ENCODE data around the gene REEP5.
A peak's percentile ranks its signal among the peaks of the same experiment; 100 is the strongest.
"Not testable (repeated sequence)": the region's sequence is repeated elsewhere in the genome, so short reads cannot be mapped to it uniquely, and the experiment has no call there.

The REEP5 gene

DNA sequence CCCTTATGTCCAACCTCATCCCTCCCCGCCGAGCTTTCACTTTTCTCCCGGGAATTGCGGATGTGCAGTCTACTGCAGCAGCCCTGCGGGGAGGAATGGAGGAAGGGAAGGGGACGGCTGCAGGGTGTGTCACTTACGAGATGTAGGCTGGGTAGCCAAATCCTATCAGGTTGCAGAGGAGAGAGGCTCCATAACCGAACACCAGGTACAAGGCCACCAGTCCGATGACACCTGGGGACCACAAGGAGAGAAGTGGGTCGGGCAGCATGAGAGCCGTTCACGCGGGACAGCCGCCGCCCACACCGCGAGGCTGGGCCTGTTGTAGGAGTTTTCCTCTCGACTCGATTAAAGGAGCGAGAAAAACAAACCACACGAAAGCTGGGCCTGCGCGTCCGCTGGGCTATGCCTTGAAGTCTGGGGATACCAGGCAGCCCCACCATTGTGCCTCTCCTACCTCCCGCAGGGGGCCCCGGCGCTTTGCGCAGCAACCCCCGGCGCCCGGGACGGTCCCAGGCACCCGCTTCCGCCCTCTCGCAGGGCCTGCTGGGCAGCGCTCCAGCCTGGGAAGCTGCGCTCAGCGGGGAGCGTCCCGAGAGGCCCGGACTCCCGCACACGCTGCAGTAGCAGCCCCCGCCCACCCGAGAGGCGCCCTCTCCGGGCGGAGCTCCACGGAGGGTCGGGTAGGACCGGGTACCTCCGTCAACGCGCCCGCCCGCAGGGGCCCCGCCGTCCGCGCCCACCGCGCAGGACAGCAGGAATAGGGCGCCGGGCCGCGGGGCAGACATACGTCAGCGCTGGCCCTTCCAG lies 798 bp downstream of the REEP5 start:
- H3K36me3 Mint-ChIP-seq (ENCODE audit: low read depth), result peaks cover 40% of the 10 kb centered on the region
- no peaks in the 10 kb centered on the region for H3K27me3 Mint-ChIP-seq (ENCODE audit: low read depth)
- peak; percentile 60 for DNase-seq (ENCODE audit: low spot score)
- peak overlapping the region; percentile 92 for H3K4me3 Mint-ChIP-seq
- H3K27ac Mint-ChIP-seq, result peak overlapping the region; percentile 74
- no peaks in the 10 kb centered on the region for H3K9me3 Mint-ChIP-seq
- peaks cover 63% of the 10 kb centered on the region for H3K4me1 Mint-ChIP-seq (ENCODE audit: low read depth)

DNA sequence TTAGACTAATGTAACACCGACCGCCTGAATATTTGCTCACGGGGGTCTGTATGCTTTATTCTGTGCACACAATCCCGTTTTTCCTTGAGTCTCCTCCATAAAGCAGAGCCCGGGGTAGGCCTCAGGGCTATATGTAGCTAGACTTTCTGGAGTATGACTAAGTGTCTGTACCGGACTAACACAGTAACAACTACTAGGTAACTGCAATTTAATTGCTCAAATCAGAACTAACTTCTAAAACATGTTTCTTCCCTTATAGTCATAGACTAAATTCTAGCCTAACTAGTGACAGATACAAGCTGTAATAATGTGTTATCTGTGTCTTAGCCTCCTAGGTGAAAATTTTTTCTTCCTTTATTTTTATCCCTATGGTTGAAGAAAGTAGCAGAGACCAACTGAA lies 2.1 kb downstream of the REEP5 start:
- Mint-ChIP-seq H3K4me3 (peak overlapping the region; percentile 92), H3K4me1 (ENCODE audit: low read depth) (peaks cover 72% of the 10 kb centered on the region), H3K9me3 (no peaks in the 10 kb centered on the region), H3K36me3 (ENCODE audit: low read depth) (peaks cover 49% of the 10 kb centered on the region), H3K27me3 (ENCODE audit: low read depth) (no peaks in the 10 kb centered on the region), H3K27ac (no peak overlapping the region)
- DNase-seq (ENCODE audit: low spot score), result no peak

DNA sequence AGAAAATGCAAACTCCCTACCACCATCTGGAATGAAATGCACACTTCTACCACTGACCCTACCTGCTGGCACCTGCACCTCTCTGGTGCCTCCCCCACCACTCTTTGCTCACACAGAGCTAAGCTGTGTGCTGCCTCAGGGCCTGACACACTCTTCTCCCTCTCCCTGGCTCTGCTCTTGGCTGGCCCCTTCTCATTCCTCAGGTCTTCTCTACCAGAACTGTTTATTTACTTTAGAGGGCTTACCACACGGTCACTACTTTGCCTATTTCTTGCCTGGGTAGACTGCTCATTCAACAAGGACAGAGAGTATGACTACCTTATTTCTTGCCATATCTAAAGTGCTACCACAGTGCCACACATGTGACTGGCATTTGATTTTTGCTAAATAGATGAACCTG lies 3.3 kb downstream of the REEP5 start:
- H3K27me3 Mint-ChIP-seq (ENCODE audit: low read depth), result no peaks in the 10 kb centered on the region
- H3K4me1 Mint-ChIP-seq (ENCODE audit: low read depth), result peaks cover 68% of the 10 kb centered on the region
- H3K36me3 Mint-ChIP-seq (ENCODE audit: low read depth), result peaks cover 54% of the 10 kb centered on the region
- no peaks in the 10 kb centered on the region for H3K9me3 Mint-ChIP-seq
- H3K27ac Mint-ChIP-seq, result peak overlapping the region; percentile 17
- peak overlapping the region; percentile 0 for H3K4me3 Mint-ChIP-seq
- no peak for DNase-seq (ENCODE audit: low spot score)

DNA sequence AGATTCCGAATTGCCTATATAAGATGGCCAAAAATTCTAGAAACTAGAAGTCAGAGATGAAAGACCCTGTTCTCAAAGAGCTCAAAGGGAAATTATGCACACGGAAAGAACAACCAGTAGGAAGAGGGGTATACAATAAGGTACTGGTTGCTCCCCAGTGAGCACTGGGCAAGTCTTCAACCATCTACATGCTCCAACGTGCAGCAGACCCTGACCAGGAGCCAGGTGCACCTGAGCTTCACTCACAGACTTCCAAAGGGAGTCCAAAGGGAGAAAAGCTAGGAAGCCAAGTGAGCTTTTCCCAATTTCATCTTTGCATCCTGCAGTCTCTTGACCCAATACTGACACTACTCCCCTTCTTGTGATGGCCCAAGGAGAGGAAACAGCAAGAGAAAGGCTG lies 3.9 kb downstream of the REEP5 start:
- Mint-ChIP-seq H3K36me3 (ENCODE audit: low read depth) (peaks cover 55% of the 10 kb centered on the region), H3K9me3 (no peaks in the 10 kb centered on the region), H3K27ac (no peak overlapping the region), H3K27me3 (ENCODE audit: low read depth) (no peaks in the 10 kb centered on the region), H3K4me3 (no peak overlapping the region), H3K4me1 (ENCODE audit: low read depth) (peaks cover 63% of the 10 kb centered on the region)
- DNase-seq (ENCODE audit: low spot score), result no peak

DNA sequence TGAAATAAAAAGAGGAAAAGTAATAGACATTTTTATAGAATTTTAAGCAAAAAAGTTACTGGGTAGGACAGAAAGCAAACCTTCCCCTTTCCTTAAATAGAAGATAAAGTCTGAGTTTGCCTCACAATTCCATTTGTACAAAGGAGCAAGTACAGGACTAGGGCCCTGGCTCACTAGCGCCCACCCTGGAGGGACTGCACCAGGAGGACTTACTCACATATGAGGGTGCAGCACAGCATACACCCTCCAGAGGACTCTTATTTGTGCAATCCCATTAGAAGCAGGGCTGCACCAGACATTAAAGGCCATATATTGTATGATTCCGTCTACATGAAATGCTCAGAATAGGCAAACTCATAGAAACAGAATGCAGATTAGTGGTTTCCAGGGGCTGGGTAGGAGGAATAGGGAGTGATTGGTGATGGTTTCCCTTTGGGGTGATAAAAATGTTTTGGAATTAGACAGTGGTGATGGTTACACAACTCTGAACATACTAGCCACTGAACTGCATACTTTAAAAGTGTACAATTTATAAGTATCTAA lies 4.5 kb downstream of the REEP5 start:
- H3K4me1 Mint-ChIP-seq (ENCODE audit: low read depth), result peaks cover 61% of the 10 kb centered on the region
- H3K9me3 Mint-ChIP-seq, result no peaks in the 10 kb centered on the region
- H3K27me3 Mint-ChIP-seq (ENCODE audit: low read depth), result no peaks in the 10 kb centered on the region
- no peak for DNase-seq (ENCODE audit: low spot score)
- H3K27ac Mint-ChIP-seq, result peak overlapping the region; percentile 42
- H3K4me3 Mint-ChIP-seq, result peak overlapping the region; percentile 10
- H3K36me3 Mint-ChIP-seq (ENCODE audit: low read depth), result peaks cover 60% of the 10 kb centered on the region

DNA sequence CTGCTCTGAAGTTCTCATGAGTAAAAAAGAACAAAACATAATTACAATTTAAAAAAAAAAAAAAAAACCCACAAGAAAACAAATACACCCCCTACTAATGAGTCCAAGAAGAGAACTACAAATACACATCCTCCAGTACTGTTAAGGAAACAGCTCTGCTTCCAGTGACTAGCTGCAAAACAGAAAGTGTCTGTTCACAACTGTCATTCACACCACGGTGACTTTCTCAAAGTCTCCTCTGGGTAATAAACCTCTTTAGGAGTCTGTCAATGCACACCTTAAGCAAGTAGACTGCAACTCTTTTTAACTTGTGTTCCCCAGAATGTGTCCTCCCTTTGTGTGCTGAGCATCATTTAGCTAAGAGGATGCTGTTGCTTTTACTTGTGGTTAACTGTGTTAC lies 6.2 kb downstream of the REEP5 start:
- Mint-ChIP-seq H3K4me1 (ENCODE audit: low read depth) (peaks cover 67% of the 10 kb centered on the region), H3K9me3 (no peaks in the 10 kb centered on the region), H3K27ac (peak overlapping the region; percentile 70), H3K27me3 (ENCODE audit: low read depth) (no peaks in the 10 kb centered on the region), H3K4me3 (peak overlapping the region; percentile 61), H3K36me3 (ENCODE audit: low read depth) (peaks cover 65% of the 10 kb centered on the region)
- no peak for DNase-seq (ENCODE audit: low spot score)

DNA sequence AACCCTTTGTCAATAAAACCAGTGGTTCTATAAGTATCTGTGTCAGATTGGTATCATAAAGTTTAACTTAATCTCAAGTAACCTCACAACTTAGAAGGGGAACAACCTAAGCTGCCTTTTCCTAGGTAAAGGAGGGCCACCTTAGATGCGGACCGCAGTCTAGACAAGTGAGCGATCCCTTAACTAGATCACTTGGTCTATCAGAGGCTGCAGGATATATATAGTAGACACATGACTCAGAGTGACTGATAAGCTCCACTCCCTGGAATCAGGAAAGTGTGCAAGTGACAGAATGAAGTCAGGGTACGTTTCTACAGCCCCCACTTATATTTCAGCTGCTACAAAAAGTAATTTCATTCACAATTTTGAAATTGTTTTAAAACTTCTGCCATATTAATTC lies 7.4 kb downstream of the REEP5 start:
- no peak for DNase-seq (ENCODE audit: low spot score)
- no peak overlapping the region for H3K4me3 Mint-ChIP-seq
- peak overlapping the region; percentile 11 for H3K27ac Mint-ChIP-seq
- H3K36me3 Mint-ChIP-seq (ENCODE audit: low read depth), result peaks cover 68% of the 10 kb centered on the region
- H3K27me3 Mint-ChIP-seq (ENCODE audit: low read depth), result no peaks in the 10 kb centered on the region
- H3K9me3 Mint-ChIP-seq, result no peaks in the 10 kb centered on the region
- peaks cover 60% of the 10 kb centered on the region for H3K4me1 Mint-ChIP-seq (ENCODE audit: low read depth)

DNA sequence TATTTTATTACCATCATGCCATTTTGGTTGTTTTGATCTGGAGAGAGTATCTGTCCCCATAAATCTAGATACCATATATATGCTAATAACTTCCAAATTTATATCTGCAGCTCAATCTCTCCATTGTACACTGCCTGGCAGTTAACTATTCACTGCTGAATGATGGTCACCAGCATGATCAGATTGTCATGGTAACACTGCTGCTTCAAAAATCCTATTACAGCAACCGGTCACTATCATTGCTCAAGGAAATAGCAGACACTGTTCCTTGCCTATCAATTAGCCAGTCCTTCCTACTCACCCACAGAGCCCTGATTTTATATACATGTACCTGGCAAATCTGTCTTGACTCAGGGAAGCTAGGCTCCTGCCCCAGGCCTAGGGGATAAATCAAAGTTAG lies 11.5 kb downstream of the REEP5 start:
- Mint-ChIP-seq H3K4me3 (no peak overlapping the region), H3K27ac (no peak overlapping the region), H3K4me1 (ENCODE audit: low read depth) (peaks cover 30% of the 10 kb centered on the region), H3K27me3 (ENCODE audit: low read depth) (no peaks in the 10 kb centered on the region), H3K9me3 (no peaks in the 10 kb centered on the region), H3K36me3 (ENCODE audit: low read depth) (peaks cover 49% of the 10 kb centered on the region)
- DNase-seq (ENCODE audit: low spot score), result no peak

DNA sequence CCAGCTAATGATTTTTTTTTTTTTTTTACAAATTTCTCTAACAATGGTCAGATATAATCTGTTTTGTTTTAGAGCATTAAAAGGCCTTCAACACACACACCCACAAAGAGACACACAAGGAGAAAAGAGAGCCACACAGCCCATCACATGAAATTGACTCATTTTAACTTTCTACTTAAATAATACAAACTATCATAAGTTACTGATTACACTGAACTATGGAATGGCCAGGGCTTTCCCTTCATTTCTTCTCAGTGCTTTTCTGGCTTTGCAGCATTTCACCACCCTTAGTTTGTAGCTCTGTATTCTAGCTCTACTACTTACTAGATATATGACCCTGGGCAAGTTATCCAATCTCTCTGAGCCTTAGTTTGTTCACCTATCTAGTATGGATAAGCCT lies 13.2 kb downstream of the REEP5 start:
- H3K4me1 Mint-ChIP-seq (ENCODE audit: low read depth), result peaks cover 21% of the 10 kb centered on the region
- no peak overlapping the region for H3K27ac Mint-ChIP-seq
- H3K27me3 Mint-ChIP-seq (ENCODE audit: low read depth), result no peaks in the 10 kb centered on the region
- no peak for DNase-seq (ENCODE audit: low spot score)
- H3K36me3 Mint-ChIP-seq (ENCODE audit: low read depth), result peaks cover 45% of the 10 kb centered on the region
- H3K9me3 Mint-ChIP-seq, result no peaks in the 10 kb centered on the region
- H3K4me3 Mint-ChIP-seq, result no peak overlapping the region

DNA sequence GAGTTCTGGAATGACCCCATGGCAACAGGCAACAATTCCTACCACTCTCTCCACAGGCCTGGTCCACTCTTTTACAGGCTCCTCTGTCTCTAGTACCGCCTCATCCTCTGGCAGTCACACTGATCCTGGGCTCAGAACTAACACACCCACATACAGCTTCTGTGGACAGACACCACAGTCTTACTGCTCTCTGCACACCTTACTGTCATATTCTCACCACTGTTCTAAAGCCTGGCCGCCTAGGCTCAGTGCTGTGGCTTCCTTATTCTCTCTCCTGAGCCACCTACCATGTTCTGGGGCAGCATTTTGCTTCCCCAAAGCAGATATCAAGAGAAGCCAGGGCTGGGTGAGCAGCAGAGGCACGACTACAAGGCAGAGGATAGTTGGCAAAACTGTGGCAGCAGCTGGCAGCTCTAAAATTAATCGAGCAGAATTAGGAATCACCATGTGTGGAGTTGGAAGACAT lies 14.8 kb downstream of the REEP5 start:
- Mint-ChIP-seq H3K27me3 (ENCODE audit: low read depth) (no peaks in the 10 kb centered on the region), H3K9me3 (no peaks in the 10 kb centered on the region), H3K4me3 (no peak overlapping the region), H3K36me3 (ENCODE audit: low read depth) (peaks cover 46% of the 10 kb centered on the region), H3K27ac (peak overlapping the region; percentile 46), H3K4me1 (ENCODE audit: low read depth) (peaks cover 16% of the 10 kb centered on the region)
- DNase-seq (ENCODE audit: low spot score), result no peak

DNA sequence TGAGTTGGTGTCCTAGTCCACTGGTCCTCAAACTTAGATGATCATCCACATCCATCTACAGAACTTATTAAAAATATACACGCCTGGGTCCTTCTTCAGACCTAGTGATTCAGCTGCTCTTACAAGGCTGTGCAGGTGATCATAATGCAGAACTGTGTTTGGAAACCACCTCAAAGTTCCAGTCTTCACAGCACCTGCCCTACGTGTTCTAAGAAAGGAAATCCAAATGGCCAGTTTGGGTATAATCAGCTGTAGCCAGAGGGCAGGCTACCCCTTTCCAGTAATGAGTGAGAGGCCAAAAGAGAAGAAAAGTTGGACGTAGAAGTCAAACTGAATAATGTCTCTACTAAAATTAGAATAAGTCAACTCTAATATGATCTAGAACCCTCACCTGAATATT lies 15.4 kb downstream of the REEP5 start:
- Mint-ChIP-seq H3K4me3 (no peak overlapping the region), H3K4me1 (ENCODE audit: low read depth) (peaks cover 12% of the 10 kb centered on the region), H3K27ac (no peak overlapping the region), H3K27me3 (ENCODE audit: low read depth) (no peaks in the 10 kb centered on the region), H3K36me3 (ENCODE audit: low read depth) (peaks cover 44% of the 10 kb centered on the region), H3K9me3 (no peaks in the 10 kb centered on the region)
- DNase-seq (ENCODE audit: low spot score), result no peak

DNA sequence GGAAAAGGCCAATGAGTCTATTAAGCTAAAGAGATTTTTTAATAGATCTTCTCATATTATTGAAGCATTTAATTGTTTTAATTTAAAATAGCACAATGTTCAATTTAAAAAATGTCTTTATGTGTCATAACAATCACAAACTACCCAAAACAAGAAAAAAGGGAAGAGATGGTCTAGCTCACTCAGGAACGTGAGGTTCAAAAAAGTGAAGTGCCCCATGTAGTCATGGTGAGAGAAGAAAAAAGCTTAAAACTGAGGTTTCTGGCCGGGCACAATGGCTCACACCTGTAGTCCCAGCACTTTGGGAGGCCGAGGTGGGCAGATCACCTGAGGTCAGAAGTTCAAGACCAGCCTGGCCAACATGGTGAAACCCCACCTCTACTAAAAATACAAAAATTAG lies 17.0 kb downstream of the REEP5 start:
- peaks cover 38% of the 10 kb centered on the region for H3K36me3 Mint-ChIP-seq (ENCODE audit: low read depth)
- H3K9me3 Mint-ChIP-seq; H3K4me1 Mint-ChIP-seq (ENCODE audit: low read depth); DNase-seq (ENCODE audit: low spot score); H3K27me3 Mint-ChIP-seq (ENCODE audit: low read depth); H3K27ac Mint-ChIP-seq; H3K4me3 Mint-ChIP-seq: not testable (repeated sequence)

DNA sequence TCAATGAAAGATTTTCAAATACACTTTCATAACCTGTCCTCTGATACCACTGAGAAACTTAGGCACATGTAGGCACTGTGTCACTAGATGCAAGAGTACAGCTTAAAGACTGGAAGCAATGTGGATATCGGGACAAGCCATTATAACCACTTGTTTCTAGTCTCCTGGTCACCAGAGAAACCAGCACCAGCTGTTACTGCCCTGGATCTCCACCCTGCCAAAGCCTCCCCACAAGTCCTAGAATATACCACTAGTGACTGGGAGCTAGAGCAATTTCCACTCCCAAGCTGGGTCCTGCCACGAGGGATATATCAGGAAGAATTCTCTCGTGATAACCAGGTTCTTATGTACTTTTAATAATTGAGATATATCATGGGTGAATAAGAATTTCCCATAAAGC lies 19.5 kb downstream of the REEP5 start:
- no peak overlapping the region for H3K4me3 Mint-ChIP-seq
- no peak for DNase-seq (ENCODE audit: low spot score)
- no peak overlapping the region for H3K27ac Mint-ChIP-seq
- H3K4me1 Mint-ChIP-seq (ENCODE audit: low read depth), result peaks cover 10% of the 10 kb centered on the region
- H3K27me3 Mint-ChIP-seq (ENCODE audit: low read depth), result no peaks in the 10 kb centered on the region
- H3K36me3 Mint-ChIP-seq (ENCODE audit: low read depth), result peaks cover 42% of the 10 kb centered on the region
- H3K9me3 Mint-ChIP-seq, result no peaks in the 10 kb centered on the region

DNA sequence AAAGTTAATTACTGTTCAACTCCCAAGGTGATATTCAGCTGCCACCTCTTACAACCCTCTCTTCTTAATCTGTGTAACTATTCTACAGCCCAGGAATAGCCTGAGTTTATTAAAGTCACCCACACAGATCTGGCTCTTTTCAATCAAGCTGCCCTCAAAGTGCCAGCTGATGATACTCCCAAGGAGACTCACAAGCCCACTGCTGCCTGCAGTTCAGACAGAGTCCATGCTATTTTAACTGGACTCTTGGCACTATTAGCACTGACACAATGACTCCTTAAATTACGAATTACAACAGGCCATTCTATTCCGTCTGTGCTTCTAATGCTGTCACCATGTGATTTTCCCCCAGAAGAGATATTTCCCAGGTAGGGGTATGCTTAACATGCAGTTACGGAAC lies 26.3 kb downstream of the REEP5 start:
- H3K9me3 Mint-ChIP-seq, result no peaks in the 10 kb centered on the region
- no peak overlapping the region for H3K27ac Mint-ChIP-seq
- no peak overlapping the region for H3K4me3 Mint-ChIP-seq
- H3K4me1 Mint-ChIP-seq (ENCODE audit: low read depth), result peaks cover 19% of the 10 kb centered on the region
- H3K36me3 Mint-ChIP-seq (ENCODE audit: low read depth), result peaks cover 56% of the 10 kb centered on the region
- no peaks in the 10 kb centered on the region for H3K27me3 Mint-ChIP-seq (ENCODE audit: low read depth)
- no peak for DNase-seq (ENCODE audit: low spot score)

DNA sequence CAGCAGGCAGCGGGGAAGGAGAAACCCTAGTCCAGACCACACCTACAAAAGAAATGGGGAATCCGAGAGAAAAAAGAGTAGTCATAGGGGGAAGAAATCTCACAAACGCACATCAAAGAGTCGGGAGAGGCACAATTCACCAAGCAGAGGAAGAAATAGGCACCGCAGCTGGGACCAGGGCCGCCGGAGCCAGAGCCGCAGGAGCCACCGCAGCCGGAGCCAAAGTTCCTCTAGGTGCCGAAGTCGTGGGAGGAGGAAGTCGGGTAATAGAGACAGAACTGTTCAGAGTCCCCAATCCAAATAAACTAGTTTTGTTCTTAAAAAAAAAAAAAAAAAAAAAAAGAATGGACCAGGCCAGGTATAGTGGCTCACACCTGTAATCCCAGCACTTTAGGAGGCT lies 29.3 kb downstream of the REEP5 start:
- Mint-ChIP-seq H3K9me3 (peaks cover 5% of the 10 kb centered on the region), H3K4me3 (no peak overlapping the region), H3K36me3 (ENCODE audit: low read depth) (peaks cover 57% of the 10 kb centered on the region), H3K4me1 (ENCODE audit: low read depth) (peaks cover 26% of the 10 kb centered on the region), H3K27me3 (ENCODE audit: low read depth) (no peaks in the 10 kb centered on the region), H3K27ac (no peak overlapping the region)
- DNase-seq (ENCODE audit: low spot score), result no peak

Measured in T-helper 2 cell treated with Interferon-gamma antibody and Interleukin-4, amounts not matched to agents 5 μg/mL and 100 μg/mL, for 36 hours (primary cell).